Lung (tissue), 12 donors: Measurements from ENCODE around the gene IGF2R. TPM values are rescaled to one million over a fixed set of nuclear protein-coding genes. Genes with fewer than 3 reads are reported as not detected.

Source experiments
- ATAC-seq: fragments of 200-7000 bp; cut with Tn5 transposase; one replicate; pipeline ENCODE4 v1.9.1; 2020; ENCODE audit warnings: moderate number of reproducible peaks; ENCODE audit not compliant: insufficient read depth, low FRiP score
- DNase-seq, 3 donors: peaks; one replicate each; pipeline ENCODE4 v3.0.0-alpha.2; 2013 to 2017
- H3K27ac ChIP-seq, 2 donors: one replicate each; pipeline ENCODE4 v1.5.1; 2013; ENCODE audit warnings: mild to moderate bottlenecking in 2 of 2, moderate library complexity in 2 of 2, control low read depth in 1 of 2, inconsistent platforms in 1 of 2, low read depth in 1 of 2, low read length in 1 of 2
- H3K27me3 ChIP-seq, 3 donors: one replicate each; pipeline ENCODE4 v1.5.1; 2013; ENCODE audit warnings: low read length in 2 of 3; ENCODE audit not compliant: control insufficient read depth in 3 of 3, insufficient read depth in 3 of 3
- H3K36me3 ChIP-seq, 4 donors: one replicate each; pipeline ENCODE4 v1.5.1; 2013; ENCODE audit warnings: low read length in 4 of 4, mild to moderate bottlenecking in 1 of 4, moderate library complexity in 1 of 4; ENCODE audit not compliant: control insufficient read depth in 4 of 4, insufficient read depth in 4 of 4
- H3K4me1 ChIP-seq, 5 donors: one replicate each; pipeline ENCODE4 v1.5.1; 2013; ENCODE audit warnings: low read length in 5 of 5, mild to moderate bottlenecking in 2 of 5, moderate library complexity in 1 of 5; ENCODE audit not compliant: control insufficient read depth in 5 of 5, insufficient read depth in 5 of 5
- H3K4me3 ChIP-seq: one replicate; pipeline ENCODE4 v1.5.1; 2013; ENCODE audit warnings: mild to moderate bottlenecking, control low read depth, moderate library complexity
- H3K9ac ChIP-seq, 2 donors: one replicate each; pipeline ENCODE4 v1.5.1; 2013; ENCODE audit warnings: low read length in 2 of 2, control low read depth in 1 of 2; ENCODE audit not compliant: insufficient read depth in 1 of 2
- H3K9me3 ChIP-seq, 4 donors: one replicate each; pipeline ENCODE4 v1.5.1; 2013; ENCODE audit warnings: low read length in 3 of 4, mild to moderate bottlenecking in 1 of 4, moderate library complexity in 1 of 4; ENCODE audit not compliant: control insufficient read depth in 4 of 4, insufficient read depth in 3 of 4
- CTCF ChIP-seq: IDR thresholded peaks from 2 replicates; pipeline ENCODE4 v1.5.1; 2012; ENCODE audit warnings: mild to moderate bottlenecking; ENCODE audit errors: control extremely low read depth, extremely low read depth
- WGBS, 2 donors: extraction: QIAGEN DNeasy Blood & Tissue Kit; methylation state at CpG; one replicate each; pipeline ENCODE4 v1.1.7; 2013; 5-methylcytosine and 5-hydroxymethylcytosine counted together
- polyA plus RNA-seq, 2 donors: library from polyadenylated mRNA; stranded (reverse); fragments of 200-250 nt; gene quantifications; one replicate each; pipeline ENCODE4 v1.2.1, GENCODE V29; 2013
- total RNA-seq, 2 donors: library from RNA; depleted of rRNA in 1 of 2; stranded (reverse); fragments of >200 nt in 1 of 2; gene quantifications; one replicate each; pipeline ENCODE4 v1.2.1, GENCODE V29; 2014 to 2021
- donor health status: control.
- donor health status: control.
- donor health status: Bipolar disorder and iron deficiency.
- donor health status: healthy.
- donor health status: DM: yes; HTN: yes; CAD: no.

IGF2R gene
- total and polyA plus RNA-seq, 4 donors, result 30.0 to 125 (median 92.6) TPM

GRCh38 chr6:160103825-160104100 lies 134.9 kb downstream of the IGF2R start:
- Histone ChIP-seq H3K9me3 (no peaks in the 10 kb centered on the region), H3K9ac (no peak overlapping the region), H3K36me3 (peaks cover 3 to 46% (median 12%) of the 10 kb centered on the region in 4 donors), H3K27me3 (no peaks in the 10 kb centered on the region), H3K4me1 (peaks cover 0 to 8% (median 0%) of the 10 kb centered on the region in 5 donors), H3K4me3 (no peak overlapping the region), H3K27ac (no peak overlapping the region)
- no peak for TF ChIP-seq CTCF
- no peak for DNase-seq
- ATAC-seq, result no peak
- 88 to 89% methylated on average over 7 of the region's 7 CpGs for WGBS, 2 donors

GRCh38 chr6:160104821-160105517 lies 136.1 kb downstream of the IGF2R start:
- DNase-seq (no peak), ATAC-seq (no peak)
- Histone ChIP-seq H3K9me3 (no peaks in the 10 kb centered on the region), H3K36me3 (peaks cover 3 to 49% (median 13%) of the 10 kb centered on the region in 4 donors), H3K9ac (no peak overlapping the region), H3K4me3 (no peak overlapping the region), H3K27ac (no peak overlapping the region), H3K4me1 (peaks cover 0 to 8% (median 0%) of the 10 kb centered on the region in 5 donors), H3K27me3 (no peaks in the 10 kb centered on the region)
- WGBS, 2 donors, result 95% methylated on average over 20 of the region's 20 CpGs
- no peak for TF ChIP-seq CTCF

DNA sequence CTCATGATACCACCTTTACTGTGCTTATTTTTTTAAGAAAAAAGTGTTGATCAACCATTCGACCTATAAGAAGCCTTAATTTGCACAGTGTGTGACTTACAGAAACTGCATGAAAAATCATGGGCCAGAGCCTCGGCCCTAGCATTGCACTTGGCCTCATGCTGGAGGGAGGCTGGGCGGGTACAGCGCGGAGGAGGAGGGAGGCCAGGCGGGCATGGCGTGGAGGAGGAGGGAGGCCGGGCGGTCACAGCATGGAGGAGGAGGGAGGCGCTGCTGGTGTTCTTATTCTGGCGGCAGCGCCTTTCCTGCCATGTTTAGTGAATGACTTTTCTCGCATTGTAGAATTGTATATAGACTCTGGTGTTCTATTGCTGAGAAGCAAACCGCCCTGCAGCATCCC lies 137.1 kb downstream of the IGF2R start:
- H3K27me3 ChIP-seq, result no peaks in the 10 kb centered on the region
- no peak for TF ChIP-seq CTCF
- DNase-seq (no peak), ATAC-seq (no peak)
- H3K4me1 ChIP-seq, result peaks cover 0 to 5% (median 0%) of the 10 kb centered on the region in 5 donors
- H3K9ac ChIP-seq, result no peak overlapping the region
- H3K9me3 ChIP-seq, result no peaks in the 10 kb centered on the region
- H3K4me3 ChIP-seq, result no peak overlapping the region
- 96 to 98% methylated on average over 14 of the region's 14 CpGs for WGBS, 2 donors
- H3K27ac ChIP-seq, result no peak overlapping the region
- peaks cover 3 to 52% (median 13%) of the 10 kb centered on the region in 4 donors for H3K36me3 ChIP-seq

DNA sequence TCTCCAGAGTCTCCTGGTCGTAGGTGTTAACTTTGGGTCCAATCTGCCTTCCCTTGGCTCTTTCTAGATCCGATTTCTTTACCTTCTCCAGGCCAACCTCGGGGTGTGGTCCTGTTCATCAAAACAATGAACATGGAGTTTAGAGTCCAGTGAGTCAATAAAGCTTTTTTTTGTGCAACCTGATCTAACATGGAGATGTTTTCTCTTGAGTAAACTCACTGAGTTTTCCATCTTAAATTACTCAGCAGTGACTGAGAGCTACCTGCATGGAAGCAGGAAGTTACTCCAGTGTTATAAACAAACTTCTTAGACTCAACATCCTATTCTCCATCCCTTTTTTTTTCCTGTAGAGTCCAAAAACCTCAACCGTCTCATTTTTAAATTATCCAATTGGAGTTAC lies 137.8 kb downstream of the IGF2R start:
- H3K9me3 ChIP-seq, result no peaks in the 10 kb centered on the region
- TF ChIP-seq CTCF, result no peak

More for the DNA sequence above, 137.8 kb downstream of the IGF2R start:
- ATAC-seq, result no peak
- 91 to 94% methylated on average over 4 of the region's 4 CpGs for WGBS, 2 donors
- Histone ChIP-seq H3K27ac (no peak overlapping the region), H3K27me3 (no peaks in the 10 kb centered on the region), H3K9ac (no peak overlapping the region), H3K4me1 (no peaks in the 10 kb centered on the region), H3K36me3 (peaks cover 3 to 48% (median 13%) of the 10 kb centered on the region in 4 donors), H3K4me3 (no peak overlapping the region)
- no peak for DNase-seq
